HT-29 (cell line): ENCODE data around the gene RTCB. TPM values are rescaled to one million over a fixed set of nuclear protein-coding genes. Genes with fewer than 3 reads are reported as not detected.
"Not testable (repeated sequence)": the region's sequence is repeated elsewhere in the genome, so short reads cannot be mapped to it uniquely, and the experiment has no call there.

Experiments
- DNase-seq: peaks from one replicate; pipeline ENCODE4 v3.0.0-alpha.2; 2015; ENCODE audit warnings: low spot score
- total RNA-seq: library from RNA; depleted of rRNA; stranded (reverse); fragments of >200 nt; shearing (Covaris generic); gene quantifications from 2 replicates; pipeline ENCODE4 v1.2.3, GENCODE V29; 2014

RTCB gene
- total RNA-seq, 1 experiment from 2014 or later = 47.6 TPM

GRCh38 chr22:32389685-32390084 lies 22.4 kb downstream of the RTCB start:
- no peak for DNase-seq

- no peak for DNase-seq
Observed at GRCh38 chr22:32385681-32386080, 26.4 kb downstream of the RTCB start.

- DNase-seq = no peak
Observed at GRCh38 chr22:32380991-32381390, 31.1 kb downstream of the RTCB start.

- peak; percentile 45 for DNase-seq
Observed at GRCh38 chr22:32378707-32379272, 33.3 kb downstream of the RTCB start.

GRCh38 chr22:32376681-32377080 lies 35.4 kb downstream of the RTCB start:
- DNase-seq = no peak

GRCh38 chr22:32375678-32376450 lies 36.2 kb downstream of the RTCB start:
- DNase-seq = no peak

GRCh38 chr22:32364210-32364609 lies 47.8 kb downstream of the RTCB start:
- DNase-seq = no peak

- no peak for DNase-seq
Observed at GRCh38 chr22:32361257-32361656, 50.8 kb downstream of the RTCB start.

- not testable (repeated sequence) for DNase-seq
Observed at GRCh38 chr22:32360096-32360495, 52.0 kb downstream of the RTCB start.

GRCh38 chr22:32357567-32357966 lies 54.5 kb downstream of the RTCB start, which contains the start of gene RFPL3:
Gene RFPL3 (plus strand): TSS chr22:32357867. CDS start chr22:32358072, 205 bp downstream.
- not testable (repeated sequence) for DNase-seq

- peak; percentile 37 for DNase-seq
Observed at GRCh38 chr22:32355760-32356159, 56.3 kb downstream of the RTCB start.

GRCh38 chr22:32354360-32355351 lies 57.4 kb downstream of the RTCB start:
- DNase-seq = no peak

GRCh38 chr22:32353840-32354239 lies 58.2 kb downstream of the RTCB start:
- no peak for DNase-seq

- no peak for DNase-seq
Observed at GRCh38 chr22:32353292-32353691, 58.8 kb downstream of the RTCB start.

- no peak for DNase-seq
Observed at GRCh38 chr22:32352681-32353080, 59.4 kb downstream of the RTCB start.

- DNase-seq = not testable (repeated sequence)
Observed at GRCh38 chr22:32351875-32352274, 60.2 kb downstream of the RTCB start.

- no peak for DNase-seq
Observed at GRCh38 chr22:32348031-32348611, 63.9 kb downstream of the RTCB start.

GRCh38 chr22:32343941-32344340 lies 68.1 kb downstream of the RTCB start:
- DNase-seq = no peak

GRCh38 chr22:32342977-32343376 lies 69.1 kb downstream of the RTCB start:
- DNase-seq = no peak

- no peak for DNase-seq
Observed at GRCh38 chr22:32341122-32341740, 70.8 kb downstream of the RTCB start.

- DNase-seq = no peak
Observed at GRCh38 chr22:32340411-32340810, 71.6 kb downstream of the RTCB start.
